Raji (cell line): ENCODE measurements around the gene AGO1.

Experiments used
- POLR2A ChIP-seq: IDR thresholded peaks from 2 replicates; pipeline ENCODE4 v1.6.1; 2011; ENCODE audit warnings: low read depth, low read length, control low read depth; ENCODE audit not compliant: insufficient read depth

AGO1 gene

GRCh38 chr1:35863136-35863535 is 19.9 kb upstream of the AGO1 start:
- TF ChIP-seq POLR2A, result no peak

- TF ChIP-seq POLR2A, result no peak
Observed at GRCh38 chr1:35863881-35864625, 19.0 kb upstream of the AGO1 start.

DNA sequence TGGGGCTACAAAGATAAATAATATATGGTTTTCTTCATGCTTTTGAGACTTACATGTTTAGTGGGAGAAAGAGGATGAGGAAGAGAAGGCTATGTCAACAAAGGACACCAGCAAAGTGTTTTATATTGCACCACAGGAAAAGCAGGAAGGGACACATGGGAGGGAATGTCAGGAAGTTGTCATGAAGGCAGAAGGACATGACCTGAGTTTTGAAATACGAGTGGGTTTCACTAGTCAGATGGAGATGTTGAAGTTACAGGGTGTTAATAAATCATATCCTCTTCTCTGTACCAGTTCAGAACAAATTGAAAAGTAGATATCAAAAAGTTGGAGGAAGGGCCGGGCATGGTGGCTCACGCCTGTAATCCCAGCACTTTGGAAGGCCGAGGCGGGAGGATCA is 18.2 kb upstream of the AGO1 start:
- no peak for TF ChIP-seq POLR2A

DNA sequence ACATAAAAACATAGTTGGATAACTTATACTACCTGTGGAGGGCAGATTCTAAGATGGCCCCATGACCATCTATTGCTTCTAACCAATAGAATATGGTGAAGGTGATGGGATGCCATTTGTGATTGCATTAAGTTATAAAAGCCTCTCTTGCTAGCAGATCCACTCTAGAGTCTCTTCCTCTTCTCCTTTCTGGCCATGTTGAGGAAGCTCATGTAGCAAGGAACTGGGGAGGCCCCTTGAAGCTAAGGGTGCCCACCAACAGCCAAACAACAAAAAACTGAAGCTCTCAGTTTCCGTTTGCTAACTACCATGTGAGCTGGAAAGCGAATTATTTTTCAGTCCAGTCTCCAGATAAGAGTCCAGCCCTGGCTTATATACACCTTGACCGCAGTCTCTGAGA is 16.0 kb upstream of the AGO1 start:
- TF ChIP-seq POLR2A, result no peak

DNA sequence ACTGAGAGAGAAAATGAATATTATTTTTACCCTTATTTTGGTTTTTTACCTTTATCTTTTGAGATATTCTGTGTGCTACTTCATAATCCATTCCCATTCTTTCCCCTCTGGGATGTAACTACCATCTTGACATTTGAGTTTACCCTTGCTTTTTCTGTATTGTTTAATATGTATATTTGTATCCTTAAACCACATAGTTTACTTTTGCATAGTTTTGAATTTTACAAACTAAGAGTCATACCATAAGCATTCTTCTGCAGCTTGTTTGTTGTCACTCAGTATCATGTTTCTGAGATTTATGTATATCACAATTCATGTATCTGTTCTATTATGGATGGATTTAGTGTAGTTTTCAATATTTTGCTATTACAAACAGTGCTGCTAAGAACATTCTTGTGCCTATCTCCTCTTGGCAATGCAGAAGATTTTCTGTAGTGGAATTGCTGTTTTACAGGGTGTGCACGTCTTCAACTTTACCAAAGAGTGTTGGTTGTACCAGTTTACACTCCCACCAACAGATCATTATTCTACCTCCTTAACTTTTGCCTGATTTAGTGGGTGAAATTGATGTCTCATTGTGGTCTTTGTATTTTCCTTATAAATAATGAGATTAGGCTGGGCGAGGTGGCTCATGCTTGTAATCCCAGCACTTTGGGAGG is 12.2 kb upstream of the AGO1 start:
- no peak for TF ChIP-seq POLR2A

- no peak for TF ChIP-seq POLR2A
Observed at GRCh38 chr1:35873243-35873750, 9.7 kb upstream of the AGO1 start.

DNA sequence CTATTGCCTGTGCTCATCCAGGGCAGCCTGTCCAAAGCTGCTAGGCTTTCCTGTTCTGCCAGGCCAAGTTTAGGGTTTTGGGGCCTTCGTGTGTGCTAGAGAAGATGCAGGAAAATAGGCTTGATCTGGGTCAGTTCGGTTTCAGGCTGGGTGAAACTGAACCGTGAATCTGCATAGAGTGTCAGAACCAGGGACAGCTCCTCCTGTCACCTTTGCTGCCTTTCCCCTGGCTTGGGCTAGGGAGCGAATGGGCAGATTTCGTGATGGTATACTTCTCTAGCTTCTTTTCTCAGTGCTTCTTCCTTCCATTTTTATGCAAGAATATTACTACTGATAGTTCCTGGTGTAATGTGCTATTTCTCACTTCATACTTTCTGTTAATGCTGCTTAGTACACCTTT is 6.0 kb upstream of the AGO1 start:
- no peak for TF ChIP-seq POLR2A

- no peak for TF ChIP-seq POLR2A
Observed at GRCh38 chr1:35881850-35882273, 1.1 kb upstream of the AGO1 start.

- no peak for TF ChIP-seq POLR2A
Observed at GRCh38 chr1:35882586-35882944, 444 bp upstream of the AGO1 start.

GRCh38 chr1:35883635-35884101 is 659 bp downstream of the AGO1 start:
- no peak for TF ChIP-seq POLR2A

GRCh38 chr1:35884934-35885333 is 1.9 kb downstream of the AGO1 start:
- no peak for TF ChIP-seq POLR2A

- TF ChIP-seq POLR2A, result no peak
Observed at GRCh38 chr1:35885961-35886558, 3.1 kb downstream of the AGO1 start.

DNA sequence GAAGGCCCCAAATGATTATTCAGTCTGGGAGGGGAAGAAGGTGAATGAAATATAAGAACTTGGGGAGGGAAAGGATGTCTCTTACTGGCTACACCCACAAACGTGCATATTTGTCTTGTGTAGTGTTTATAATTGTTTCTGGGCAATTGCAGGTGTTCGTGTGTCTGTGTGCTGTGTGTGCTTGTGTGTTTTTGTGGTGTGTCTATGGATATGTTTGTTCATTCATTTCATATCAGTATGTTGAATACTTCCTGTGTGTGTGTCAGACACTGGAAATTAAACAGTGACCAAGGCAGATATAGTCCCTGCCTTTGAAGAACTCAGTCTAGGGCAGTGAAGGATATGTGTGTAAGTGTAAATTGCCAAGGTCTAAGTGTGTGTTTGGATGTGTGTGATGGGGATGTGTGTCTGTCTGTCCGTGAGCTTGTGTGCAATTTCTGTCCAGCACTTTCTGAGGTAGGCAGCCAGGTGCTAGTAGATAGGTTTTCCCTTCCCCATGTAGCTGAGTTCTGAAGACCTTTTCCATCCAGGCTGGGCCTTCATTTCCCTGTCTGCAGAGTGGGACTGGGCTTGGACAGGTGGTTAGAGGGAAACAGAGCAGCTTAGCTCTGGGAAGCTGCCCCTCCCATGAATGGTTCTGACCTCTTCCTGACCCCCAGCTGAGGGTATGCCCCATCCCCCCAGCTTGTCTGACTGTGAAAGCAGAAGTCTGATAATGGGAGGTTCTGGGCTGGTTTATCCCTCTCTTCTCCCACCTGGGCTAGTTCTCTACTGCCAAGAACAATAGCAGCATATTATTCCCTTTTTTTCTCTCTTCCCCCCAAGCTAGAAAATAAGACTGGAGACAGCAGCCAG is 3.8 kb downstream of the AGO1 start:
- TF ChIP-seq POLR2A, result no peak

- no peak for TF ChIP-seq POLR2A
Observed at GRCh38 chr1:35887508-35887907, 4.5 kb downstream of the AGO1 start.

DNA sequence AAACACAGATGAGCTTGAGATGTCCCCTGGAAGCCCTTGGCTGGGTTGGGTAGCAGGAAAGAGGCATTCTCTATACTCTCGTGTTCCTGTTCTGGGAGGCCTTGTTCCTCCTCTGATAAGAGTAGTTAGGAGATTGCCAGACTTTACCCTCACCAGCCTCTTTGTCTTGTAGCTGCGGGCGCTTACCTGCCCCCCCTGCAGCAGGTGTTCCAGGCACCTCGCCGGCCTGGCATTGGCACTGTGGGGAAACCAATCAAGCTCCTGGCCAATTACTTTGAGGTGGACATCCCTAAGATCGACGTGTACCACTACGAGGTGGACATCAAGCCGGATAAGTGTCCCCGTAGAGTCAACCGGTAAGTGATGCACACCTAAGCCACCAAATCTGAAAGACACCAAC is 5.2 kb downstream of the AGO1 start:
- no peak for TF ChIP-seq POLR2A
